ENCODE results near the gene CD109.

DNA sequence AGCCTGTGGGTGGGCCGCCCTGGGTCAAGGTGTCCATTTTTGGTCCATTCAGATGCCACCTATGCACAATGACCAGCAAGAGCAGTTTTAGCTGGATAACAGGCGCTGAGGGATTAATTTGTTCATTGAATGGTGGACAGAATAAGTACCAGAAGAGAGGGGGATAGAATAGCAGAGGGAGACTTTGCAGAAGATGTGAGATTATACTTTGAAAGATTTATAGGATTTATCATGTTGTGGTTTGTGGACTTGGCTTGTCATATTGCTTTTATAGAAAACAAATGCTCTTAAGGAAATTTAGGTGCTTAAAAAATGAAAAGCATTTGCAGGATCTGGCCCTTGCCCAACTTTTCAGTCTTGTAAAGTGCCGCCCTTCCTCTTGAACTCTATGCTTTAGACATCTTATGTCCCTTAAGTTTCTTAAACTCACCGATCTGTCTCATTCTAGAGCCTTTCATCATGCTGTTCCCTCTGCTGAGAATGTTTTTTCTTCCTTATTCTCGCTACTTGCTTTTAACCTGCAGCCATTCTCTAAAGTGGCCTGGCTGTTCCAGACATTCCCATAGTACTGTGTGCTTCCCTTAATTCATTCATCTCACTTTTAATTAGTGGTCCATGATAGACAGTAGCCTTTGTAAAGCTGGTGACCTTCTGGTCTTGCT lies 42.5 kb downstream of the CD109 start:
- TF ChIP-seq TAF1 (IDR thresholded peaks at IDR 0.05; ENCODE audit: borderline replicate concordance, insufficient read depth, low read length) (no peak), SIN3A (IDR thresholded peaks at IDR 0.05; ENCODE audit: borderline replicate concordance, insufficient read depth, low read length) (no peak), POLR2AphosphoS5 (IDR thresholded peaks at IDR 0.05; ENCODE audit: low read depth, low read length) (no peak)
- TF ChIP-seq, protein P1, sequence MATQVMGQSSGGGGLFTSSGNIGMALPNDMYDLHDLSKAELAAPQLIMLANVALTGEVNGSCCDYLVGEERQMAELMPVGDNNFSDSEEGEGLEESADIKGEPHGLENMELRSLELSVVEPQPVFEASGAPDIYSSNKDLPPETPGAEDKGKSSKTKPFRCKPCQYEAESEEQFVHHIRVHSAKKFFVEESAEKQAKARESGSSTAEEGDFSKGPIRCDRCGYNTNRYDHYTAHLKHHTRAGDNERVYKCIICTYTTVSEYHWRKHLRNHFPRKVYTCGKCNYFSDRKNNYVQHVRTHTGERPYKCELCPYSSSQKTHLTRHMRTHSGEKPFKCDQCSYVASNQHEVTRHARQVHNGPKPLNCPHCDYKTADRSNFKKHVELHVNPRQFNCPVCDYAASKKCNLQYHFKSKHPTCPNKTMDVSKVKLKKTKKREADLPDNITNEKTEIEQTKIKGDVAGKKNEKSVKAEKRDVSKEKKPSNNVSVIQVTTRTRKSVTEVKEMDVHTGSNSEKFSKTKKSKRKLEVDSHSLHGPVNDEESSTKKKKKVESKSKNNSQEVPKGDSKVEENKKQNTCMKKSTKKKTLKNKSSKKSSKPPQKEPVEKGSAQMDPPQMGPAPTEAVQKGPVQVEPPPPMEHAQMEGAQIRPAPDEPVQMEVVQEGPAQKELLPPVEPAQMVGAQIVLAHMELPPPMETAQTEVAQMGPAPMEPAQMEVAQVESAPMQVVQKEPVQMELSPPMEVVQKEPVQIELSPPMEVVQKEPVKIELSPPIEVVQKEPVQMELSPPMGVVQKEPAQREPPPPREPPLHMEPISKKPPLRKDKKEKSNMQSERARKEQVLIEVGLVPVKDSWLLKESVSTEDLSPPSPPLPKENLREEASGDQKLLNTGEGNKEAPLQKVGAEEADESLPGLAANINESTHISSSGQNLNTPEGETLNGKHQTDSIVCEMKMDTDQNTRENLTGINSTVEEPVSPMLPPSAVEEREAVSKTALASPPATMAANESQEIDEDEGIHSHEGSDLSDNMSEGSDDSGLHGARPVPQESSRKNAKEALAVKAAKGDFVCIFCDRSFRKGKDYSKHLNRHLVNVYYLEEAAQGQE (IDR thresholded peaks at IDR 0.05; ENCODE audit: insufficient read depth in 1 of 2, low read depth in 2 of 2, low read length in 2 of 2) = no peak

Measured in PFSK-1 (cell line).